ENCODE measurements around the gene RAD51AP1.
"Not testable (repeated sequence)": the region's sequence is repeated elsewhere in the genome, so short reads cannot be mapped to it uniquely, and the experiment has no call there.

RAD51AP1 gene

GRCh38 chr12:4506430-4506829 lies 32.3 kb upstream of the RAD51AP1 start:
- DNase-seq (ENCODE audit: low read depth in 1 of 2, low spot score in 1 of 2) = no peak
- H3K27ac ChIP-seq (replicated peaks) = no peak overlapping the region

GRCh38 chr12:4506870-4507269 lies 31.8 kb upstream of the RAD51AP1 start:
- Histone ChIP-seq H3K27me3 (ENCODE audit: insufficient read depth, poor library complexity, severe bottlenecking) (no peaks in the 10 kb centered on the region), H3K27ac (replicated peaks) (no peak overlapping the region), H3K4me3 (replicated peaks; ENCODE audit: insufficient read depth, low read length) (no peak overlapping the region)
- no peak for DNase-seq (ENCODE audit: low read depth in 1 of 2, low spot score in 1 of 2)
- TF ChIP-seq POLR2AphosphoS5 (IDR thresholded peaks at IDR 0.05; ENCODE audit: low read depth) (no peak), REST (IDR thresholded peaks at IDR 0.05; ENCODE audit: insufficient replicate concordance, low read depth) (no peak), GABPA (IDR thresholded peaks at IDR 0.05; ENCODE audit: low read depth) (no peak), SPI1 (IDR thresholded peaks at IDR 0.05; ENCODE audit: borderline replicate concordance, low read depth) (no peak), CTCF (IDR thresholded peaks at IDR 0.05; ENCODE audit: insufficient read depth, low read length) (no peak)

More at GRCh38 chr12:4506430-4506829, 32.3 kb upstream of the RAD51AP1 start:
- H3K4me3 ChIP-seq (replicated peaks; ENCODE audit: insufficient read depth, low read length) = no peak overlapping the region
- TF ChIP-seq POLR2AphosphoS5 (IDR thresholded peaks at IDR 0.05; ENCODE audit: low read depth) = no peak
- TF ChIP-seq REST (IDR thresholded peaks at IDR 0.05; ENCODE audit: insufficient replicate concordance, low read depth) = no peak
- TF ChIP-seq GABPA (IDR thresholded peaks at IDR 0.05; ENCODE audit: low read depth) = no peak
- TF ChIP-seq SPI1 (IDR thresholded peaks at IDR 0.05; ENCODE audit: borderline replicate concordance, low read depth) = no peak
- no peak for TF ChIP-seq CTCF (IDR thresholded peaks at IDR 0.05; ENCODE audit: insufficient read depth, low read length)
- H3K27me3 ChIP-seq (ENCODE audit: insufficient read depth, poor library complexity, severe bottlenecking) = no peaks in the 10 kb centered on the region

GRCh38 chr12:4508503-4508902 lies 30.2 kb upstream of the RAD51AP1 start:
- H3K27me3 ChIP-seq (ENCODE audit: insufficient read depth, poor library complexity, severe bottlenecking); H3K4me3 ChIP-seq (replicated peaks; ENCODE audit: insufficient read depth, low read length); H3K27ac ChIP-seq (replicated peaks); DNase-seq (ENCODE audit: low read depth in 1 of 2, low spot score in 1 of 2): not testable (repeated sequence)

GRCh38 chr12:4509269-4509668 lies 29.4 kb upstream of the RAD51AP1 start:
- not testable (repeated sequence) for DNase-seq (ENCODE audit: low read depth in 1 of 2, low spot score in 1 of 2); H3K27ac ChIP-seq (replicated peaks); H3K27me3 ChIP-seq (ENCODE audit: insufficient read depth, poor library complexity, severe bottlenecking); H3K4me3 ChIP-seq (replicated peaks; ENCODE audit: insufficient read depth, low read length)

GRCh38 chr12:4518106-4518728 lies 20.5 kb upstream of the RAD51AP1 start:
- H3K4me3 ChIP-seq (replicated peaks; ENCODE audit: insufficient read depth, low read length) = no peak overlapping the region
- H3K27me3 ChIP-seq (ENCODE audit: insufficient read depth, poor library complexity, severe bottlenecking) = no peaks in the 10 kb centered on the region
- no peak for DNase-seq (ENCODE audit: low read depth in 1 of 2, low spot score in 1 of 2)
- H3K27ac ChIP-seq (replicated peaks) = no peak overlapping the region
- TF ChIP-seq POLR2AphosphoS5 (IDR thresholded peaks at IDR 0.05; ENCODE audit: low read depth) (no peak), CTCF (IDR thresholded peaks at IDR 0.05; ENCODE audit: insufficient read depth, low read length) (no peak), GABPA (IDR thresholded peaks at IDR 0.05; ENCODE audit: low read depth) (no peak), REST (IDR thresholded peaks at IDR 0.05; ENCODE audit: insufficient replicate concordance, low read depth) (no peak), SPI1 (IDR thresholded peaks at IDR 0.05; ENCODE audit: borderline replicate concordance, low read depth) (no peak)

GRCh38 chr12:4523443-4523842 lies 15.2 kb upstream of the RAD51AP1 start:
- not testable (repeated sequence) for H3K27me3 ChIP-seq (ENCODE audit: insufficient read depth, poor library complexity, severe bottlenecking); DNase-seq (ENCODE audit: low read depth in 1 of 2, low spot score in 1 of 2); H3K4me3 ChIP-seq (replicated peaks; ENCODE audit: insufficient read depth, low read length); H3K27ac ChIP-seq (replicated peaks)

Data from HL-60 (cell line).